Astrocyte (in vitro differentiated cells and primary cell): ENCODE results near the gene IGSF3. TPM values are rescaled to one million over a fixed set of nuclear protein-coding genes. Genes with fewer than 3 reads are reported as not detected.

ENCODE experiments used
- DNase-seq: peaks from one replicate; pipeline ENCODE4 v3.0.0-alpha.2; 2010; ENCODE audit warnings: low read depth
- FAIRE-seq: peaks from 2 replicates; lab custom pipeline; 2011; peaks lifted over from hg19 to GRCh38; lab: Jason Lieb, UNC
- H2AFZ ChIP-seq: 2 replicates; pipeline ENCODE4 v1.6.0; 2012; ENCODE audit warnings: low read depth, low read length, inconsistent platforms
- H3K27ac ChIP-seq: 2 replicates; pipeline ENCODE4 v1.5.1; 2011; ENCODE audit warnings: low read depth, low read length, inconsistent platforms
- H3K27me3 ChIP-seq: 2 replicates; pipeline ENCODE4 v1.6.0; 2011; ENCODE audit warnings: low read length, inconsistent platforms; ENCODE audit not compliant: insufficient read depth
- H3K36me3 ChIP-seq: 2 replicates; pipeline ENCODE4 v1.5.1; 2011; ENCODE audit warnings: low read length, inconsistent platforms; ENCODE audit not compliant: insufficient read depth
- H3K4me1 ChIP-seq: 2 replicates; pipeline ENCODE4 v1.5.1; 2011; ENCODE audit warnings: low read length, inconsistent platforms; ENCODE audit not compliant: insufficient read depth
- H3K4me2 ChIP-seq: 2 replicates; pipeline ENCODE4 v1.6.0; 2012; ENCODE audit warnings: low read length, inconsistent platforms
- H3K4me3 ChIP-seq: 2 replicates; pipeline ENCODE4 v1.5.1; 2011; ENCODE audit warnings: low read depth, mild to moderate bottlenecking, low read length, inconsistent platforms; ENCODE audit not compliant: insufficient read depth
- H3K79me2 ChIP-seq: 2 replicates; pipeline ENCODE4 v1.6.0; 2012; ENCODE audit warnings: mild to moderate bottlenecking, low read length, inconsistent platforms; ENCODE audit not compliant: insufficient read depth
- H3K9ac ChIP-seq: 2 replicates; pipeline ENCODE4 v1.6.0; 2012; ENCODE audit warnings: mild to moderate bottlenecking, low read length, inconsistent platforms
- H3K9me3 ChIP-seq: 2 replicates; pipeline ENCODE4 v1.5.1; 2012; ENCODE audit warnings: low read depth, mild to moderate bottlenecking, low read length, inconsistent platforms; ENCODE audit not compliant: insufficient read depth
- H4K20me1 ChIP-seq: 2 replicates; pipeline ENCODE4 v1.6.0; 2012; ENCODE audit warnings: low read length, inconsistent platforms; ENCODE audit not compliant: insufficient read depth
- H3K27ac Mint-ChIP-seq: one replicate; pipeline ENCODE4 v1.8.0; 2021; ENCODE audit warnings: mild to moderate bottlenecking, mixed read lengths; ENCODE audit not compliant: unreplicated experiment
- H3K27me3 Mint-ChIP-seq: one replicate; pipeline ENCODE4 v1.8.0; 2021; ENCODE audit warnings: low read depth, mixed read lengths; ENCODE audit not compliant: unreplicated experiment
- H3K36me3 Mint-ChIP-seq: one replicate; pipeline ENCODE4 v1.8.0; 2021; ENCODE audit warnings: low read depth, mixed read lengths; ENCODE audit not compliant: unreplicated experiment
- H3K4me1 Mint-ChIP-seq: one replicate; pipeline ENCODE4 v1.8.0; 2021; ENCODE audit warnings: low read depth, mixed read lengths; ENCODE audit not compliant: unreplicated experiment
- H3K4me3 Mint-ChIP-seq: one replicate; pipeline ENCODE4 v1.8.0; 2021; ENCODE audit warnings: mild to moderate bottlenecking, moderate library complexity, mixed read lengths; ENCODE audit not compliant: unreplicated experiment
- H3K9me3 Mint-ChIP-seq: one replicate; pipeline ENCODE4 v1.8.0; 2021; ENCODE audit warnings: mild to moderate bottlenecking, mixed read lengths; ENCODE audit not compliant: unreplicated experiment
- EZH2 ChIP-seq: IDR thresholded peaks from 2 replicates; pipeline ENCODE4 v1.6.1; 2012; ENCODE audit warnings: mild to moderate bottlenecking, low read length, inconsistent platforms; ENCODE audit not compliant: insufficient read depth
- total RNA-seq: library from RNA; stranded (reverse); gene quantifications from 2 replicates; pipeline ENCODE4 v1.2.1, GENCODE V29; 2021
- TF ChIP-seq, protein P1 (sequence below): IDR thresholded peaks from 2 replicates; pipeline ENCODE4 v1.5.1; 2011; ENCODE audit warnings: low read depth, mild to moderate bottlenecking, inconsistent platforms, low read length, moderate library complexity; ENCODE audit not compliant: insufficient read depth

The IGSF3 gene
- total RNA-seq, 1 donor from 2014 or later: 11.7 TPM

DNA sequence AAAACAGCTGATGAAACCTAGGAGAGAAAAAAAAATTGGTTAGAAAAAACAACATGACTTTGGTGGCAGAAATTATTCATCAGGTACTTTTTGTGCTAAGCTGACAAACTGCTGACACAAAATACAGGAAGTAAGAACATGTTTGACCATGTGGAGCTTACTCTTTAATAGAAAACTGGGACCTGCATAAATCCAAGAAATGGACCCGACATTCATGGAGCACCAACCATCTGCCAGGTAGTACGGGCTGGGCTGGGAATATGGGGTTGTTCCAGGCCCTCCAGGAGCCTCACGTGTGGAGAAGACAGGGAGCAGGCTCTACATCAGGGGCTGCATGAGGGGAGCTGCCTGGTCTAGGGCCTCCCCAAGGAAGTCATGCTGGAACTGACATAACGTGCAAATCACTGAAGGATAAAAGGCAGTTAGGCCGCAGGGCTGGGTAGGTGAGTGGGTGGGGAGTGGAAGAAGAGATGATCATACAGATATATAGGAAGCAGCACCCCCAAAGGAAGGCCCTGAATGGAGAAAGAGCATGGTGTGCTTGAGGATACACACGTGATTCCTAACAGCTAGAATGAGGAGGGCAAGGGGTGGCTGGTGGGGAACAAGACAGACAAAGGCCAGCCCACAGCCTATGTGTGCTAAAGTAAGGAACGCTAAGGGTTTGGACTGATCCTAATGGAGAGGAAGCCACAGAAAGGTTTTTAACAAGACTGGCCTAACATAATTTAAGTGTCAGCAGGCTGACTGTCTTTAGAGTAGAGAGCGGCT, 122.8 kb downstream of the IGSF3 start:
- peaks cover 4% of the 10 kb centered on the region for H3K79me2 ChIP-seq
- H3K4me3 ChIP-seq: no peak overlapping the region
- H3K4me1 Mint-ChIP-seq: no peaks in the 10 kb centered on the region
- H3K27me3 ChIP-seq: no peaks in the 10 kb centered on the region
- H3K4me1 ChIP-seq: no peaks in the 10 kb centered on the region
- DNase-seq (no peak), FAIRE-seq (no peak)
- no peak for TF ChIP-seq EZH2
- TF ChIP-seq, protein P1, sequence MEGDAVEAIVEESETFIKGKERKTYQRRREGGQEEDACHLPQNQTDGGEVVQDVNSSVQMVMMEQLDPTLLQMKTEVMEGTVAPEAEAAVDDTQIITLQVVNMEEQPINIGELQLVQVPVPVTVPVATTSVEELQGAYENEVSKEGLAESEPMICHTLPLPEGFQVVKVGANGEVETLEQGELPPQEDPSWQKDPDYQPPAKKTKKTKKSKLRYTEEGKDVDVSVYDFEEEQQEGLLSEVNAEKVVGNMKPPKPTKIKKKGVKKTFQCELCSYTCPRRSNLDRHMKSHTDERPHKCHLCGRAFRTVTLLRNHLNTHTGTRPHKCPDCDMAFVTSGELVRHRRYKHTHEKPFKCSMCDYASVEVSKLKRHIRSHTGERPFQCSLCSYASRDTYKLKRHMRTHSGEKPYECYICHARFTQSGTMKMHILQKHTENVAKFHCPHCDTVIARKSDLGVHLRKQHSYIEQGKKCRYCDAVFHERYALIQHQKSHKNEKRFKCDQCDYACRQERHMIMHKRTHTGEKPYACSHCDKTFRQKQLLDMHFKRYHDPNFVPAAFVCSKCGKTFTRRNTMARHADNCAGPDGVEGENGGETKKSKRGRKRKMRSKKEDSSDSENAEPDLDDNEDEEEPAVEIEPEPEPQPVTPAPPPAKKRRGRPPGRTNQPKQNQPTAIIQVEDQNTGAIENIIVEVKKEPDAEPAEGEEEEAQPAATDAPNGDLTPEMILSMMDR: no peak
- no peak overlapping the region for H3K27ac Mint-ChIP-seq
- no peak overlapping the region for H3K4me3 Mint-ChIP-seq
- peaks cover 14% of the 10 kb centered on the region for H3K36me3 Mint-ChIP-seq
- no peak overlapping the region for H3K27ac ChIP-seq
- H3K9me3 ChIP-seq: no peaks in the 10 kb centered on the region
- H4K20me1 ChIP-seq: peaks cover 18% of the 10 kb centered on the region
- H3K27me3 Mint-ChIP-seq: no peaks in the 10 kb centered on the region
- H3K9me3 Mint-ChIP-seq: no peaks in the 10 kb centered on the region
- H2AFZ ChIP-seq: no peak overlapping the region
- no peak overlapping the region for H3K4me2 ChIP-seq
- H3K9ac ChIP-seq: no peak overlapping the region
- H3K36me3 ChIP-seq: no peaks in the 10 kb centered on the region

DNA sequence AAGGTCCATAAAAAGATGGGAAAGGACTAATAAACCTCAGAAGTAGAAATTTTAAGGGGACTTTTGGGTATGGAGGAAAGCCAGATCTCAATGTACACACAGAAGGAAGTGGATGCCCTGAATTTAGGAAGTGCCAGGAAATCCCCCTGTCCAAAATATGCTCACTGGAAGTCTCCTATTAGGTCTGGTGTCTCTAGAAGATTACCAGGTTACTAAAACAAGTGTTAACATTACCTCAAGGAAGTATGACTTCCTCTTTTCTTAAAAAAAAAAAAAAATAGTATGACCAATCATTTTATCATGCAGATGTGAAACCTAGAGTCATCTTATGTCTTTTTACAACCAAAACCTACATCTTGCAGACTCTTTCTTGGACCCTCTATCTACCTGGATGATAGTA, 127.4 kb downstream of the IGSF3 start:
- peaks cover 16% of the 10 kb centered on the region for H3K36me3 Mint-ChIP-seq

More for the DNA sequence above, 127.4 kb downstream of the IGSF3 start:
- Mint-ChIP-seq H3K4me1 (peaks cover 6% of the 10 kb centered on the region), H3K27me3 (no peaks in the 10 kb centered on the region), H3K27ac (no peak overlapping the region), H3K4me3 (no peak overlapping the region), H3K9me3 (no peaks in the 10 kb centered on the region)
- Histone ChIP-seq H2AFZ (no peak overlapping the region), H3K4me2 (no peak overlapping the region), H3K9me3 (no peaks in the 10 kb centered on the region), H4K20me1 (peaks cover under 1% of the 10 kb centered on the region), H3K9ac (no peak overlapping the region), H3K27ac (no peak overlapping the region), H3K4me1 (peaks cover 15% of the 10 kb centered on the region), H3K4me3 (no peak overlapping the region), H3K79me2 (no peaks in the 10 kb centered on the region), H3K36me3 (no peaks in the 10 kb centered on the region), H3K27me3 (no peaks in the 10 kb centered on the region)
- TF ChIP-seq, protein P1: no peak
- TF ChIP-seq EZH2: no peak
- no peak for FAIRE-seq
- no peak for DNase-seq
